NCI-H69 (cell line): ENCODE measurements around the gene TRIP10.

Source experiments
- DNase-seq: peaks from one replicate; lab custom pipeline; 2025; lab: John Stamatoyannopoulos, UW

The TRIP10 gene

GRCh38 chr19:6725513-6726231 lies 13.8 kb upstream of the TRIP10 start:
- DNase-seq = no peak

- no peak for DNase-seq
These were observed 11.1 kb upstream of the TRIP10 start for GRCh38 chr19:6728346-6728745.

- no peak for DNase-seq
These were observed 9.8 kb upstream of the TRIP10 start for GRCh38 chr19:6729573-6730152.

GRCh38 chr19:6730153-6730804 lies 9.2 kb upstream of the TRIP10 start:
- no peak for DNase-seq

- DNase-seq = no peak
These were observed 8.4 kb upstream of the TRIP10 start for GRCh38 chr19:6730941-6731670.

- DNase-seq = no peak
These were observed 7.7 kb upstream of the TRIP10 start for GRCh38 chr19:6731822-6732221.

GRCh38 chr19:6732803-6733337 lies 6.6 kb upstream of the TRIP10 start:
- DNase-seq = no peak

- no peak for DNase-seq
These were observed 6.0 kb upstream of the TRIP10 start for GRCh38 chr19:6733338-6734095.

GRCh38 chr19:6734096-6734696 lies 5.3 kb upstream of the TRIP10 start:
- DNase-seq = no peak

GRCh38 chr19:6735181-6735911 lies 4.1 kb upstream of the TRIP10 start:
- no peak for DNase-seq

GRCh38 chr19:6736169-6736916 lies 3.1 kb upstream of the TRIP10 start:
- DNase-seq = no peak

GRCh38 chr19:6736917-6737283 lies 2.6 kb upstream of the TRIP10 start:
- no peak for DNase-seq

GRCh38 chr19:6737284-6737872 lies 2.1 kb upstream of the TRIP10 start, which contains the start of gene GPR108:
TSS of gene GPR108 (minus strand) at chr19:6737580. CDS start at chr19:6737576, 4 bp downstream.
- no peak for DNase-seq

- peak; percentile 51 for DNase-seq
These were observed 1.4 kb upstream of the TRIP10 start for GRCh38 chr19:6737873-6738786.

- no peak for DNase-seq
These were observed 592 bp upstream of the TRIP10 start for GRCh38 chr19:6738787-6739389.

GRCh38 chr19:6739883-6740588 lies 556 bp downstream of the TRIP10 start:
- DNase-seq = no peak
